ENCODE results near the gene ZNF273.

Gene ZNF273

GRCh38 chr7:64875258-64875657, 27.8 kb upstream of the ZNF273 start:
- H4K20me1 ChIP-seq (ENCODE audit: insufficient read depth, low read length), result no peaks in the 10 kb centered on the region
- H3K4me2 ChIP-seq (ENCODE audit: low read length), result no peak overlapping the region
- H3K4me1 ChIP-seq (ENCODE audit: low read length), result no peaks in the 10 kb centered on the region
- TF ChIP-seq CTCF (IDR thresholded peaks at IDR 0.05; ENCODE audit: low read depth, low read length), result no peak
- no peak for TF ChIP-seq EZH2phosphoT487 (IDR thresholded peaks at IDR 0.05; ENCODE audit: low read depth)
- H3K9me3 ChIP-seq (ENCODE audit: insufficient read depth, low read length), result no peaks in the 10 kb centered on the region; the same call in 1 of the 2 replicates
- H3K27me3 ChIP-seq (ENCODE audit: low read depth, low read length), result no peaks in the 10 kb centered on the region
- no peaks in the 10 kb centered on the region for H3K36me3 ChIP-seq (replicated peaks; ENCODE audit: low read depth, low read length)
- no peaks in the 10 kb centered on the region for H3K79me2 ChIP-seq (ENCODE audit: low read length)
- no peak overlapping the region for H3K9ac ChIP-seq (ENCODE audit: low read length)
- no peak overlapping the region for H3K27ac ChIP-seq (ENCODE audit: low read length)
- no peak overlapping the region for H3K4me3 ChIP-seq (ENCODE audit: low read length)
- no peak overlapping the region for H2AFZ ChIP-seq (ENCODE audit: low read depth, low read length)

- no peak overlapping the region for H3K4me2 ChIP-seq (ENCODE audit: low read length)
- H3K4me1 ChIP-seq (ENCODE audit: low read length), result no peaks in the 10 kb centered on the region
- TF ChIP-seq CTCF (IDR thresholded peaks at IDR 0.05; ENCODE audit: low read depth, low read length) (no peak), EZH2phosphoT487 (IDR thresholded peaks at IDR 0.05; ENCODE audit: low read depth) (no peak)
- no peaks in the 10 kb centered on the region for H3K27me3 ChIP-seq (ENCODE audit: low read depth, low read length)
- H2AFZ ChIP-seq (ENCODE audit: low read depth, low read length), result no peak overlapping the region
- no peaks in the 10 kb centered on the region for H3K36me3 ChIP-seq (replicated peaks; ENCODE audit: low read depth, low read length)
- no peak overlapping the region for H3K4me3 ChIP-seq (ENCODE audit: low read length)
- H3K9ac ChIP-seq (ENCODE audit: low read length), result no peak overlapping the region
- H3K9me3 ChIP-seq (ENCODE audit: insufficient read depth, low read length), result no peaks in the 10 kb centered on the region; the same call in 1 of the 2 replicates
- H3K27ac ChIP-seq (ENCODE audit: low read length), result no peak overlapping the region
- H4K20me1 ChIP-seq (ENCODE audit: insufficient read depth, low read length), result no peaks in the 10 kb centered on the region
- no peaks in the 10 kb centered on the region for H3K79me2 ChIP-seq (ENCODE audit: low read length)
These were observed 27.2 kb upstream of the ZNF273 start for GRCh38 chr7:64875658-64876406.

- H3K4me3 ChIP-seq (ENCODE audit: low read length), result peak overlapping the region; percentile 49
- H3K4me2 ChIP-seq (ENCODE audit: low read length), result peak overlapping the region; percentile 49
These were observed 26.0 kb upstream of the ZNF273 start for GRCh38 chr7:64876792-64877713.

More at GRCh38 chr7:64876792-64877713, 26.0 kb upstream of the ZNF273 start:
- Histone ChIP-seq H2AFZ (ENCODE audit: low read depth, low read length) (peak overlapping the region; percentile 4; the same call in 1 of the 2 replicates), H3K4me1 (ENCODE audit: low read length) (no peaks in the 10 kb centered on the region), H3K36me3 (replicated peaks; ENCODE audit: low read depth, low read length) (no peaks in the 10 kb centered on the region), H3K27me3 (ENCODE audit: low read depth, low read length) (no peaks in the 10 kb centered on the region), H3K79me2 (ENCODE audit: low read length) (no peaks in the 10 kb centered on the region), H3K27ac (ENCODE audit: low read length) (no peak overlapping the region), H3K9me3 (ENCODE audit: insufficient read depth, low read length) (no peaks in the 10 kb centered on the region; the same call in 1 of the 2 replicates), H3K9ac (ENCODE audit: low read length) (no peak overlapping the region), H4K20me1 (ENCODE audit: insufficient read depth, low read length) (no peaks in the 10 kb centered on the region)
- TF ChIP-seq EZH2phosphoT487 (IDR thresholded peaks at IDR 0.05; ENCODE audit: low read depth) (no peak), CTCF (IDR thresholded peaks at IDR 0.05; ENCODE audit: low read depth, low read length) (no peak)
